Calu3 (cell line): ENCODE data around the gene NHLRC3. TPM values are rescaled to one million over a fixed set of nuclear protein-coding genes. Genes with fewer than 3 reads are reported as not detected.
"Not testable (repeated sequence)": the region's sequence is repeated elsewhere in the genome, so short reads cannot be mapped to it uniquely, and the experiment has no call there.

ENCODE experiments used
- Bru-seq: library from RNA; stranded (reverse); fragments of 400-500 nt; gene quantifications from one replicate; lab custom pipeline; 2021; lab: Mats Ljungman, UMichigan
- BruChase-seq, 2 experiments: library from RNA; stranded (reverse); fragments of 400-500 nt; gene quantifications; one replicate each; lab custom pipeline; 2021; lab: Mats Ljungman, UMichigan
- BruUV-seq: library from RNA; stranded (reverse); fragments of 400-500 nt; replicated peaks from 2 replicates; lab custom pipeline; 2021; lab: Mats Ljungman, UMichigan
- CTCF ChIA-PET: fragments of 300-600 bp; sonication (Branson Sonifier 250); formaldehyde crosslinking; loops from one replicate; lab custom pipeline; 2022; ENCODE audit warnings: antibody characterized with exemption; lab: Charles Lee
- DNase-seq: peaks from one replicate; pipeline ENCODE4 v3.0.0; 2022
- H3K27ac Mint-ChIP-seq: one replicate; pipeline ENCODE4 v1.8.0; 2022; ENCODE audit warnings: mixed read lengths; ENCODE audit not compliant: unreplicated experiment
- H3K27me3 Mint-ChIP-seq: one replicate; pipeline ENCODE4 v1.8.0; 2022; ENCODE audit warnings: mixed read lengths; ENCODE audit not compliant: unreplicated experiment
- H3K36me3 Mint-ChIP-seq: one replicate; pipeline ENCODE4 v1.8.0; 2022; ENCODE audit warnings: mild to moderate bottlenecking, moderate library complexity, mixed read lengths; ENCODE audit not compliant: insufficient read depth, unreplicated experiment
- H3K4me1 Mint-ChIP-seq: one replicate; pipeline ENCODE4 v1.8.0; 2022; ENCODE audit warnings: mild to moderate bottlenecking, low read depth, mixed read lengths; ENCODE audit not compliant: unreplicated experiment
- H3K4me3 Mint-ChIP-seq: one replicate; pipeline ENCODE4 v1.8.0; 2022; ENCODE audit warnings: mild to moderate bottlenecking, low read depth, moderate library complexity, mixed read lengths; ENCODE audit not compliant: unreplicated experiment
- H3K9me3 Mint-ChIP-seq: one replicate; pipeline ENCODE4 v1.8.0; 2022; ENCODE audit warnings: low read depth, mixed read lengths; ENCODE audit not compliant: unreplicated experiment
- CTCF ChIP-seq: fragments of 200-600 bp; IDR thresholded peaks from one replicate; pipeline ENCODE4 v1.8.0; 2022; ENCODE audit warnings: antibody characterized with exemption; ENCODE audit not compliant: unreplicated experiment
- intact Hi-C: fragments of 100-400 bp; cut with micrococcal nuclease; formaldehyde crosslinking; loops from one replicate; pipeline ENCODE4 v1.10.0; 2022; ENCODE audit not compliant: unreplicated experiment
- long read RNA-seq: library from polyadenylated mRNA; stranded (forward); transcript quantifications from one replicate; pipeline ENCODE4 v2.0.0, GENCODE V29; 2022
- total RNA-seq: library from RNA; stranded (reverse); gene quantifications from 2 replicates; pipeline ENCODE4 v1.2.3, GENCODE V29; 2022

NHLRC3 gene
- total RNA-seq (23.1 and 23.5 TPM in 2 replicates), Bru-seq, nascent RNA (percentile 78 among the genes with signal in this experiment), BruChase-seq, experiment 1, labeled RNA remaining after a 6-hour chase (percentile 92 among the genes with signal in this experiment), BruChase-seq, experiment 2, labeled RNA remaining after a 2-hour chase (percentile 95 among the genes with signal in this experiment)
- long read RNA-seq, transcript NHLRC3-201 (6 exons, 3,275 nt), result minor isoform, 5 of 42 reads
- long read RNA-seq, transcript NHLRC3-202 (7 exons, 3,549 nt), result major isoform, 8 of 42 reads
- long read RNA-seq, partial matches to known transcripts, result 15 of 42 reads
- long read RNA-seq, other reads (novel, unspliced or antisense), result 14 of 42 reads

DNA sequence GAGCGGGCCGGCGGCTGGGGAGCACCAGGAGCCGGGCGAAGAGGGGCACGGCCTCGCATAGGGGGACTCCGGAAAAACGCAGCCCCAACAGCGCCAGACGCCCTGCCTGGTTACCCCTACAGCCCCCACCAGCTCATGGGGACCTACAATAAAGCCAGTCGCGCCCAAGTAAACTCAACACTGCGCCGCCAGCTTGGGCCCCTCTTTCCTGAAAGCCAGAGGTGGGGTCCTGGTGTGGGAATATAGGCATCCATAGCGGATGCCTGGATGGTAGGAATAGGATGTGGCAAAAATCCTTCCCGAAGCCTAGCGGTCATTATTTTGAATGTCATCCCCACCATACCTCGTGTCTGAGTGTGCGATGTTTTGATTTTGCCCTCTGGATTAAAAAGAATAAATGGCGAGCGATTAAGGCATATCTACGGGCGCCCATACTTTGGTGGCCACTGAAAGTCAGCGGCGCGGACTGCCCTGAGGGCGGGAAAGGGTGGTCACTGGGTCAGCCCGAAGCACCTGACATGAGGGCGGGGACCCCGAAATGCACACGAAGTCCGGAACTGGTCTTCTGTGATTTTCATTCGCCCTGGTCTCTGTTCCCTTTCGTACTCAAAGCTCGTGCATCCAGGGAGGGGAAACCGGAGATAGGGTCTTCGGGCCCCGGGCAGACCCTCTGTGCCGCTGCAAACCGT is at the start of gene NHLRC3, which contains the start of gene PROSER1:
TSS of gene NHLRC3 (plus strand) at position 577 of the 689 bp plus-strand sequence. CDS start 184 bp downstream, outside the sequence.
TSS of gene PROSER1 (minus strand) at position 210 of the 689 bp plus-strand sequence. CDS start 847 bp downstream, outside the sequence.
- Mint-ChIP-seq H3K4me3 (peak within 1 kb of the TSS; percentile 96), H3K27ac (peak within 1 kb of the TSS; percentile 83), H3K9me3 (no peaks in the 10 kb centered on the region), H3K4me1 (no peaks in the 10 kb centered on the region), H3K36me3 (peaks cover 35% of the 10 kb centered on the region), H3K27me3 (no peaks in the 10 kb centered on the region)
- CTCF ChIA-PET, result no interaction called here
- intact Hi-C loops, result no loop called here
- DNase-seq, result peak; percentile 85
- no TSS peak for BruUV-seq
- TF ChIP-seq CTCF, result no peak

- Mint-ChIP-seq H3K27me3 (no peaks in the 10 kb centered on the region), H3K4me1 (no peaks in the 10 kb centered on the region), H3K9me3 (no peaks in the 10 kb centered on the region), H3K36me3 (no peaks in the 10 kb centered on the region), H3K4me3 (no peak within 1 kb of the TSS), H3K27ac (no peak within 1 kb of the TSS)
- DNase-seq, result no peak
- TF ChIP-seq CTCF, result no peak
- intact Hi-C loops, result no loop called here
- BruUV-seq, result no TSS peak
- CTCF ChIA-PET, result no interaction called here
Measured at GRCh38 chr13:38990693-38991092, 47.6 kb upstream of the NHLRC3 start, which contains the start of gene STOML3. Gene STOML3 (minus strand): TSS chr13:38990831. CDS start chr13:38990721, 110 bp downstream.

GRCh38 chr13:38993381-38993780 is 44.9 kb upstream of the NHLRC3 start:
- H3K4me3 Mint-ChIP-seq, result no peak overlapping the region
- BruUV-seq, result no TSS peak
- TF ChIP-seq CTCF, result no peak
- no peaks in the 10 kb centered on the region for H3K9me3 Mint-ChIP-seq
- intact Hi-C loops, result no loop called here
- DNase-seq, result no peak
- no peaks in the 10 kb centered on the region for H3K36me3 Mint-ChIP-seq
- CTCF ChIA-PET, result no interaction called here
- H3K27ac Mint-ChIP-seq, result no peak overlapping the region
- H3K27me3 Mint-ChIP-seq, result no peaks in the 10 kb centered on the region
- no peaks in the 10 kb centered on the region for H3K4me1 Mint-ChIP-seq

- Mint-ChIP-seq H3K27me3 (no peaks in the 10 kb centered on the region), H3K9me3 (no peaks in the 10 kb centered on the region), H3K27ac (no peak overlapping the region), H3K36me3 (no peaks in the 10 kb centered on the region), H3K4me1 (no peaks in the 10 kb centered on the region), H3K4me3 (no peak overlapping the region)
- CTCF ChIA-PET, result no interaction called here
- TF ChIP-seq CTCF, result no peak
- BruUV-seq, result no TSS peak
- DNase-seq, result no peak
- intact Hi-C loops, result no loop called here
Measured at GRCh38 chr13:38998739-38999138, 39.5 kb upstream of the NHLRC3 start.

- H3K9me3 Mint-ChIP-seq, CTCF ChIA-PET, H3K36me3 Mint-ChIP-seq, H3K27ac Mint-ChIP-seq, H3K4me1 Mint-ChIP-seq, intact Hi-C loops, H3K4me3 Mint-ChIP-seq, BruUV-seq, H3K27me3 Mint-ChIP-seq, DNase-seq: not testable (repeated sequence)
Measured at GRCh38 chr13:39006371-39007111, 31.7 kb upstream of the NHLRC3 start.
